ENCODE measurements around the gene OAT.

OAT gene

DNA sequence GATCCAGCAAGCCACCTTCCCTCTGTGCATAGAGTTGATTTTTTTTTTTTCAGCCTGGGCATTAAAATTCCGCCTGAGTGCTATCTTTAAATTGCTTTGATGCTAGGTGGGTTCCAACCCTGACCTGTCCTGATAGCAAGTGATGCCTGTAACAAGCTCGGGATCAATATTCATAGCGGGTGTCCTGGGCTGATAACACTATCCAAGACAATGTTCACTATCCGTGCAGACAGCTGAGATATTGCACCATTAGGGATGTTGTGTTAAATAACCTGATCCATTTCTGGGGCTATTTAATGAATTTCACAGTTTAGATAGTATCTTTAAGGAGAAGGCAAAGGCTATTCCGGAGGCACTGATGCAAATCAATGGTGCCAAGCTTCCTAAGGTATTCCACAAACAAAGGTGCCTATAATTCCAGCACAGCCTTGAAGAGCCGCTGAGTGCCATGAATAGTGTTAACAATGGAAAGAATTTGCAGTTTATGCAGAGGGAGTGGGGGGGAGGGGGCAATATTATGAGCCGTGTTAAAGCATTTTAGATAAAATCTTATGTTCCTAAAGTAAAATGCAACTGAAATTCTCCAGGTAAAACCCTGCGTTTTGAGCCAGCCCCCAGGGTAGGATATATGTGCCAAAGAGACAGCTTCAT, 35.4 kb upstream of the OAT start:
- TF ChIP-seq, protein P1, sequence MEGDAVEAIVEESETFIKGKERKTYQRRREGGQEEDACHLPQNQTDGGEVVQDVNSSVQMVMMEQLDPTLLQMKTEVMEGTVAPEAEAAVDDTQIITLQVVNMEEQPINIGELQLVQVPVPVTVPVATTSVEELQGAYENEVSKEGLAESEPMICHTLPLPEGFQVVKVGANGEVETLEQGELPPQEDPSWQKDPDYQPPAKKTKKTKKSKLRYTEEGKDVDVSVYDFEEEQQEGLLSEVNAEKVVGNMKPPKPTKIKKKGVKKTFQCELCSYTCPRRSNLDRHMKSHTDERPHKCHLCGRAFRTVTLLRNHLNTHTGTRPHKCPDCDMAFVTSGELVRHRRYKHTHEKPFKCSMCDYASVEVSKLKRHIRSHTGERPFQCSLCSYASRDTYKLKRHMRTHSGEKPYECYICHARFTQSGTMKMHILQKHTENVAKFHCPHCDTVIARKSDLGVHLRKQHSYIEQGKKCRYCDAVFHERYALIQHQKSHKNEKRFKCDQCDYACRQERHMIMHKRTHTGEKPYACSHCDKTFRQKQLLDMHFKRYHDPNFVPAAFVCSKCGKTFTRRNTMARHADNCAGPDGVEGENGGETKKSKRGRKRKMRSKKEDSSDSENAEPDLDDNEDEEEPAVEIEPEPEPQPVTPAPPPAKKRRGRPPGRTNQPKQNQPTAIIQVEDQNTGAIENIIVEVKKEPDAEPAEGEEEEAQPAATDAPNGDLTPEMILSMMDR (IDR thresholded peaks at IDR 0.05; ENCODE audit: low read length, missing control alignments) = no peak
- no peak overlapping the region for H3K4me3 ChIP-seq (replicated peaks; ENCODE audit: low read depth, low read length)
- no peak for DNase-seq (ENCODE audit: low read depth)

DNA sequence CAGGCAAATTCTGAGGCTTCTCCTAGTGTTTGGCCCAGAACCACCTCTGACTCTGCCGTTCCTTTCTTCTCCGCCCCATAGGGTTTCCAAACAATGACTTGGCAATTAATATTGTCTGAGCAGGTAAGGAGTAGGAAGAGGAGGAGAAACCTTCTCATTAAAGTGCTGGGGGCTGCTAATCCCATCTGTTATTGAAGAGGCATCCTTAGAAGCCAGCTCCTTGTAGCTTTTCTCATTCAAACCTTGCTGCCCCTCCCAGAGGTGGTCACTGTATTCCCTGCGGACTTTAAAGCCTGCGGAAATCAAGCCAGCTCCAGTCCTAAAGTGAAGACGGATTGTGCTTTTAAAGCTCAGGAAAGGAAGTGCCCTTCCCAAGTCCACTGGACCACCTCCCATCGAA, 32.6 kb upstream of the OAT start:
- TF ChIP-seq, protein P1 (IDR thresholded peaks at IDR 0.05; ENCODE audit: low read length, missing control alignments) = no peak
- DNase-seq (ENCODE audit: low read depth) = no peak
- no peak overlapping the region for H3K4me3 ChIP-seq (replicated peaks; ENCODE audit: low read depth, low read length)

- no peak overlapping the region for H3K4me3 ChIP-seq (replicated peaks; ENCODE audit: low read depth, low read length)
- TF ChIP-seq, protein P1 (IDR thresholded peaks at IDR 0.05; ENCODE audit: low read length, missing control alignments) = no peak
- no peak for DNase-seq (ENCODE audit: low read depth)
Observed at GRCh38 chr10:124450783-124451057, 32.0 kb upstream of the OAT start.

DNA sequence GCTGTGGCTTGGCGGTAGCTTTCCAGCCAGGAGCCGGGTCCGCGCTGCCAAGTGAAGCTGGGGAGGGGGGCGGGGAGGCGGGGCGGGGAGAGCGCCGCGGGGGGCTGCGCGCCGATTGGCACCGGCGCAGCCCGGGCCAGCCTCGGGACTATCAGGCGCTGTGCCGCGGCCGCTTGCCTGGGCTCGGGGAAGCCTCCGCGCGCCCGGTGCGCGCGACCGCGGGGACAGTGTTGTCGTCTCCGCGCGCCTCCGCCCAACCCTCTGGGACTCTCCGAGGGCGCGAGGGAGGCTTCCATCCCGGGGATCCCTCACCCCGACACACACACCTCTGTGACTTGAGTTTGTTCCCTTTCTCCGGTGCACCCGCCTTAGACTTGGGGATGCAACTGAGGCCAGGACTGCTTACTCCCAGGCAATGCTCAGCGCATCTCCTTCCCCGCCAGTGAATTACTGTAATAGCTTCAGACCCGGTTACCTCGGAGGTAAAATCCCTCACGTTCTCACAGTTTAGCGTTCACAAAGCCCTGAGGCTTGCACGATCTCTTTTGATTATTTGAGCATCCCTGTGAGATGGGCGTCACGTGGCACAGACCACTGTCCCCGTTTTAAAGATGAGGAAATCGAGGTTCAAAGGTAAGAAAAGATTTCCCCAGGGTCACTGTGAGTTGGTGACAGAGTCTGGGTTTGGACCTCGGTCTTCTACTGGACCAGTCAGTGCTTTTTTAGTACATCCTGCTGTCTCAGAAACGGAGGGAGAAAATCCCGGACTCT, 31.5 kb upstream of the OAT start, which contains the start of gene NKX1-2:
NKX1-2 (minus strand) TSS at position 24 of the 771 bp plus-strand sequence. CDS start 92 bp downstream, outside the sequence.
- TF ChIP-seq, protein P1 (IDR thresholded peaks at IDR 0.05; ENCODE audit: low read length, missing control alignments) = no peak
- H3K4me3 ChIP-seq (replicated peaks; ENCODE audit: low read depth, low read length) = no peak within 1 kb of the TSS

GRCh38 chr10:124449170-124450011, 30.7 kb upstream of the OAT start:
- TF ChIP-seq, protein P1 (IDR thresholded peaks at IDR 0.05; ENCODE audit: low read length, missing control alignments) = no peak
- H3K4me3 ChIP-seq (replicated peaks; ENCODE audit: low read depth, low read length) = no peak overlapping the region
- no peak for DNase-seq (ENCODE audit: low read depth)

More for the DNA sequence above, 31.5 kb upstream of the OAT start, which contains the start of gene NKX1-2:
- no peak for DNase-seq (ENCODE audit: low read depth)

DNA sequence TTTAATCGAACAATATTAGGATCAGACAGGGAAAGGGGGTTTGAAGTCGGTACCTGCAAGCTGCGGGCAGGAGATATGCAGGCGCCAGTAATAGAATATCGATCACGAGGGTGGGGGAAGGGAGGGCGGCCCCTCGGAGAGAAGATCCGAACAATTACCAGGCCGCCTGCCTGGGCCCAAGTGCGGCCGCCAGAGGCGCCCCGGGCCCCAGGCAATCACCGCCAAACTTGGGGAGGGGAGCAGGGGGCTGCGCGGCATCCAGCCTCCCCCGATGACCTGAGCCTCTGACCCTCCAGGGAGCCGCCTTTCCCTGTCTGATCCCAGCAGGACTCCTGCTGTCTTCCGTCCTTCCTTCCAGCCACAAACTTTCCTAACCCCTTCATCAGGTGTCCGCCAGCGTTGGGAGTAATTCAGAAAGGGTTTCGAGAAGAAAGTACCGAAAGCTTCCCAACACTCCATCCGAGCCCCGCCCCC, 30.0 kb upstream of the OAT start:
- DNase-seq (ENCODE audit: low read depth) = no peak
- TF ChIP-seq, protein P1 (IDR thresholded peaks at IDR 0.05; ENCODE audit: low read length, missing control alignments) = no peak
- H3K4me3 ChIP-seq (replicated peaks; ENCODE audit: low read depth, low read length) = no peak overlapping the region

Measured in fibroblast of pulmonary artery (primary cell).